ENCODE data around the gene COL21A1.
"Not testable (repeated sequence)": the region's sequence is repeated elsewhere in the genome, so short reads cannot be mapped to it uniquely, and the experiment has no call there.

Gene COL21A1

DNA sequence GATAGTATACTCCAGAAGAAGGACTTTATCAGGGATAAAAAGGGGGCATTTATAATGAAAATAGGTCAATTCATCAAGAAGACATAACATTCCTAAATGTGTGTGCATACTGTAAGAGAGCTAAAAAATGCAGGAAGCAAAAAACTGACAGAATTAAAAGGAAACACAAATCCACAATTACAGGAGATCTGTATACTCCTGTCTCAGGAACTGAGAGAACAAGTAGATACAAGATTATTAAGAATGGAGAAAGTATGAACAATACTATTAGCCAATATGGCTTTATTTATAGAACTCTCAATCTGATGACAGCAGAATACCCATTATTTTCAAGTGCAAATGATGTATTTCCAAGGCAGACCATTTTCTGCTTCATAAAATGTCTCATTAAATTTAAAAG, 204.3 kb downstream of the COL21A1 start:
- no peak for DNase-seq

DNA sequence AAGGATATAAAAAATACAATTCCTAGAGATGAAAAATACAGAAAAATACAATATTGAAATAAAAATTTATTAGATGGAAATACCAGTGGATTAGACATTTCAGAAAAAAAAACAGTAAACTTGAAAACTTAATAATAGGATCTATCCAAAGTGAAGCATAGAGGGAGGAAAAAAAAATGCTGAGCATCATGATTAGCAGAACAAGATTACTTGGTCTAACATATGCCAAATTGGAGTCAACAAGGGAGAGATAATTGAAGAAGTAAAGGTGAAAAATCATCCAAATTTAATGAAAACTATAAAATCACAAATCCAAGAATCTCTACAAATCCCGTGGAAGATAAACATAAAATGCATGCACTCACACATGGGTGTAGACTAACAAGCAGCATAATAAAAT, 205.8 kb downstream of the COL21A1 start:
- DNase-seq: no peak

DNA sequence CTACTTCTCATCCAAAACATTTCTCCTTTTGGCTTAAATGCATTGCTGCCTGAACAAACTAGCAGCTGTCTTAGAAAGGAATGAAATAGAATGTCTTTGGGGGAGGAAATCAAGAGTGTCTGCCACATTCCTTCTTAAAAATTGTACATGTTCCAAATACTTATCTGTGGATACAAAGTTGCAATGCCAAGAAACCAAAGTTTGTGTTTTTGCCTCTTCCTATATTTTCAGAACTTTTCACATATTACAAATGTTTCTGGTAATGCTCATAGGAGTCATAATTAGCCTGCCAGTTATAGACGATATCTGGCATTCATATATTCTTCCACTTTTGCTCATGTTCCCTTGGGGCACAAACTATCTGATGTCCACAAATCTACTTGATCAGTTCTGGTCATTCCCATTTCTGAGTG, 206.5 kb downstream of the COL21A1 start:
- DNase-seq: no peak

DNA sequence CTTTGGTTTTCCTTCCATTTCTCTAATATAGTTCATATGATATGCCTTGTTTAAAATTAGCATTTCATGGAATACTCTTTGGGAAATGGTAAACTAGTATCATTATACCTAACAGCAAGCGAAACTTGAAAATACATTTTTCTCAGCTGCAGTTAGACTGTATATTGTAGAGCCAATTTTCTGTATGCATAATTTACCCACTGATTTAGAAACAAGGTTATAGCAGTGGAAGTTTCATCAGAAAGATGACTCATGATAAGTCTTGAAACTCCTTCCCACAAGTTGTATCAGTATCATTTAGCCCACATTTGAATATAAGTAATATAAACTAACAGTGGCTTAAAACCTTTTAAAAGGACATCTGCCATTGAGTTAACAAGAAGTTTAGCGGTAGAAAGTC, 207.2 kb downstream of the COL21A1 start:
- DNase-seq: no peak

DNA sequence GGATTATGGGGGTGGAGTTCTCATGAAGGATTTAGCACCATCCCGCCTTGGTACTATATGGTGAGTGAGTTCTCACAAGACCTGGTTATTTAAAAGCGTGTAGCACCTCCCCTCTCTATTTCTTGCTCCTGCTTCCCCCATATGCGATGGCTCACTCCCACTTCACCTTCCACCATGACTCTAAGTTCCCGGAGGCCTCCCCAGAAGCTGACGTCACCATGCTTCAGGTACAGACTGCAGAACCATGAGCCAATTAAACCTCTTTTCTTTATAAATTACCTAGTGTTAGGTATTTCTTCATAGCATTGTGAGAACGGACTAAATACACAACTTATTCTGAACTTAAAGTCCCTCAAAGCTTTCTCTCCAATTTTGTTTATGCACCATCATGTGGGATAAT, 208.6 kb downstream of the COL21A1 start:
- DNase-seq: no peak

DNA sequence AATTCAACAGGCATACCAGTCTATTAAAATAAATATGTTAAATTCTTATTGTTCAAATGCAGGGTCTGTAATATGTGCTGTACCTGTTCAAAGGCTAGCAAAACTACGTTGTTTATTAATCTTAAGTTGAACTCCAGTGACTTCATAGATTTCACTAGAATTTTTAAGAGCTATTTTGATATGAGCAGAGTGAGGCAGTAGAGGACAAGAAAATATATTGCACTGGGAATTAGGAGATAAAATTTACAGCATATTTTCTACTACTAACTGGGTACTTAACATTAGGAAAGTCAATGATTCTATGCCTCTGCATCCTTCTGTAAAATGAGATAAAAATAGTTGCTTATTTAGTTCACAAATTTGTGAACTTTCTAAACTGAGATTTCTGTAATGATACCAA, 209.8 kb downstream of the COL21A1 start:
- no peak for DNase-seq

DNA sequence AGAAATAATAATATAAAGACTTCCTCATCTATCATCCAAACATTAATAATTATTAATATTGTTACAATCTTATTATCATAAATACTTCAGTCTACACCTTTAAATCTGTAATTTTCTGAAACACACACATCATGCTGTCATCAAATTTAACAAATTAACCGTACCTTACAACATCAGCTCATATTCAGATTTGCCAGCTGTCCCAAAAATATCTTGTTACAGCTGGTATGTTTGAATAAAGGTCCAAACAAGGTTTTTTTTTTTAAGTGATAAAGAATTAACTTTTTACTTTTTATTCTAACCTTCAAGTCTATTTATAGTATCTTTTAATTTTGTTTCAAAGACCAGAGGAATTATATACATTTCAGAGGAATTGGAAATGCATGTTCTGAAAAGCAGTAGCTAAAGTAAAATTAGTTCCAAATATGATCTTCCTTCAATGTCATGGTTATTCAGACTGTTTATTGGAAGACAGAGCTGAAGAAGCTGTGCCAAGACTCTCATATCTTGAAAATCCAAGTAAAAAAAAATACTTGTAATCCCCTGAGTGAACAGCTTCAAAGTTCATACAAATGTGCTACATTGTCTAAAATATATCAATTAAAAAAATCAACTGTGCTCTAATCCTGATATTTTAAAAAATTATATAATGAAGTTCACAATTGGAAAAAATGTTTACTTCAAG, 210.3 kb downstream of the COL21A1 start:
- no peak for DNase-seq

DNA sequence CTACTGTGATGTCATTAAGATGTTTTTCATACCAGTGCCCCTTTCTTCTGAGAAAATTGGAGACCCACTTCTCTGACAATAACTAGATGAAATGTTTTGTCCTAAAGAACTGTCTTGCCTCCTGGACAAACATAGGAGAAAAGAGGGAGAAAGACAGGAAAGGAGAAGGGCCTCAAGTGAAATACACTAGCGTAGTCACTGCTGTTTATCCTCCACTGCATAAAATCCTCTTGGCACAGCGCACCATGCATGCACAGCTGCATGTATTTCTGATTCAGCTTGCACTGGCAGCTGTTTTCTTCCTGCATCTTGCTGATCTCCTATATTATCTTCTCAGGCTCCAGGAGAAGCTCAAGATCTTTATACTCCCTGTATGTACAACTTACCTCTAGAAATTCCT, 214.0 kb downstream of the COL21A1 start:
- DNase-seq: no peak

DNA sequence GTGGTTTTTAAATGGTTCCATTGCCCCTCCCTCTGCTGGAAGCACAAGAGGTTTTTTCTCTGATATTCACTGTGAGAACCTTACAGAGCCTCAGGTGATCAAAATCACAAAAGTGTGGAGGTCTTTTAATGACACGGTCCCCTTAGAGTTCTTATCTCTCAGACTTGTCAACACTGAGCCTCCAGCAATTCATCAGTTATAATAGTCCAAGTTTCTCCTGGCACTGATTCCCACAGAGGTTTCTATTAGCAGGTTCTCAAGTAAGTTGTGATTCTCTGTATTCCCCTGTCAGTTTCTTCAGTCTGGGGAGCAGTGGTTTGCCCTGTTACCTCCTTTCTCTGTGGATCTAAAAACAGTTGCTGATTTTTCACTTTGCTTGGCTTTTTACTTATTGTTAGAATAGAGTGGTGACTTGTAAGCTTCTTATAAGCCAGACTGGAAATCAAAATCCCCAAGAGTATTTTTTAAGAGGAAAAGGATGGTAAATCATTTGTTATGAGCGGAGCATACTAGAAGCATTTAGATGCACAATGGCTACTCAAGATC, 214.6 kb downstream of the COL21A1 start:
- DNase-seq: no peak

DNA sequence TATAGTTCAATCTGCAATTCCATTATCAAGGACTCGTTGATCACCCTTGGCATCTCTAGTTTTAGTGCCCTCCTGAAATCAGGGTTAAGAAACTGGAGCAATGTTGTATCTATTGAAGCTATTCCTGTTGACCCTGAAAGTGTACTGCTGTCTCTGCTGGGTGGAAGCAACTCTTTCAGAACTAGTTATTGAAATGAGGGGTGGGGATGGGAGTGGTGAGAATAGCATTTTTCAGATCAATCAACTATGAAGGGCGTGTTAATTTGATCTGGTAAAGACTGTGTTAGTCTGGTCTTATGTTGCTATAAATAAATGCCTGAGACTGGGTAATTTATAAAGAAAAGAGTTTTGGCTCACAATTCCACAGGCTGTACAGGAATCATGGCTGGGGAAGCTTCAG, 219.5 kb downstream of the COL21A1 start:
- no peak for DNase-seq

DNA sequence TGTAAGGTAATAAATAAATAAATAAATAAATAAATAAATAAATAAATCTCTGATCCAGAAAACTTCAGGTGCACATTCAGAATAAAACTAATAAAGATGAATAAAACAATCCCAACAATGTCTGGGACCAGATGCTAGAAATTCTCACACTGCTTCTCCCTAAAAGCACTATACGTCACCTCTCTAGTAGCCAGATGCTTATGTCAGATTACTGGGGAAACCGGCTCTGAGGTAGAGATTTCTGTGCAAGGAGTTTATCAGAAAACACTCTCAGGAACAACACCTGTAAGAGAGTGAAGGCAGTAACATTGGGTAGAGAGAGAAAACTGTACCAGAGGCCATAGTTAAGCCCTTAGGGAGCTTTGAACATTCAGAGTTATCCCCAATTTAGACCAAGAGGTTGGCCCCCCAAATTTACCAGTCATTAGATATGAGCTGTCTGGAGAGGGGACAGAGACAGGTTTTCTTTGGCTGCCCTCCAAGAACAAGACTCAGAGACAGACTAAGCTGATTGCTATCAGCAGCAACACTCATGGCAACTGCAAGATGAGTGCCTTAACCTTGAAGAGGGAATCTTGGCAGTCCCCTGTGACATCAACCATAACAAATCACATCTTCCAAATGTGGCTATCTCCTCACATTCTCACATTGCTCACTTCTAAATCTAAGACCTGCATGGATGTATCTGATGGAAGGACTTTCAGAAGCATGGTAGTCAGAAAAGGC, 220.8 kb downstream of the COL21A1 start:
- no peak for DNase-seq

DNA sequence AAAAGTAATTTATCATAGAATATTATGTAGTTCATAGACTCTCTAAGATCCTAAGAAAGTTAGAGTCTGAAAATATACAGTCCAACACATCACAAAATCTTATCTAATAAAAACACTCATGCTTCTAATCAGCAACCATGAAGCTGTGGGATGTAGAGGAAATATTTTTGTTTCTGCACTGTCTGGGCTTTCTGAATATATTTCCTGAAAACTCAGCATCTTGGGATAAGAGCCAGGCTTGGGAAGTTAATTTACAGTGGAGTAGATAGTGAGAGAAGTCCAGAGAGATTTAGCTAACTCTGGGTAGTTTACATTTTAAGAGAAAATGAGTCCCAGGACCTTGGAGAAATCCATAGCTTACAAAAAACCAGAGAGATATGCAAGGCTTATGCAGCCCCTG, 221.6 kb downstream of the COL21A1 start:
- DNase-seq: no peak

DNA sequence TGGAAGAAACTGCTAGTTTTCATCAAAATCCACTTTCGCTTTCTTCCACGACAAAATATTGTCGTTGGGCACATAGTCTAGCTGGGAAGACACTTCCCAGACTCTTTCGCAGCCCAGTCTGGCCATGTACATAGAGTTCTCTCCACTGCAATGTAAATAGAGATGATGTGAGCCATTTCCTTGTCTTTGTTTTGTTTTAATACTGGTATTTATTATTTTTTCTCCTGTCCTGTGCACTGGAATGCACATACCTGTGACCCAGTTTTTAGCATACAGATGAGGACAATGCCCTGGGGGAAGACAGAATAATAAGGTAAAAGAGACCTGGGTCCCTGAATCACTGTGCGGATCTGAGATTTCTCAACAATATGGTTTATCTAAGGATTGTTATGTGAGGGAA, 222.4 kb downstream of the COL21A1 start:
- no peak for DNase-seq

DNA sequence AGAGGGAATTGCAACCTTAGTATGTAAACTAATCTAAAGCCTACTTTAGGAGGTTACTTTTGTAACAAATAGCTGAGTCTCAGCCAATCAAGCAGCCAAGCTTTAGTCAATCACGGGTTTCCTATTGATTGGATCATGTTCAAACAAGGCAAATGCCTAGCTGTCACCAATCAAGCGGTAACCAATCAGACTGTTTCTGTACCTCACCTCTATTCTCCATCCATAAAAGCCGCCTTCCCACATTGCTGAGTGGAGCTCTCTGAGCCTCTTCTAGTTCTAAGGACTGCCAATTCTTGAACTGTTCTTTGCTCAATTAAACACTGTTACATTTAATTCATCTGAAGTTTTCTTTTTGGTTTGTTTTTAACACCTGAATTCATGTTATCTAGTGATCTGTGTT, 223.6 kb downstream of the COL21A1 start:
- no peak for DNase-seq

DNA sequence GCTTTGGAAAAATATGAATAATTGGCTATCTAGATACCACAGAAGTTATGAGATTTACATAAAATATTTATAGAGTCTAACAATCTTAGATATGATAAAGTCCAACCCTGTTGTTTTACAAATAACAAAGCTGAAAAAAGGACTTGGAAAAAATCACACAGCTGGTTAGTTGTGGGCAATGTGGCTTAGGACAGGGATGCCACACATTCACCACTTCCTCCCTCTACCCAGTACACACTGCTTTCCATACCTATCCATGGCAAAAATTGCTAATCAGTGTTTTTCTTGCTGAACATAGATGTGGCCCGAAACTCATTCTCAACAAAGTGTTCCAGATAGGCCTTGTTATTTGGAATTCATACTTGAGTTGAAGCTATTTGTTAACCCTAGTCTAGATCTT, 224.7 kb downstream of the COL21A1 start:
- no peak for DNase-seq

DNA sequence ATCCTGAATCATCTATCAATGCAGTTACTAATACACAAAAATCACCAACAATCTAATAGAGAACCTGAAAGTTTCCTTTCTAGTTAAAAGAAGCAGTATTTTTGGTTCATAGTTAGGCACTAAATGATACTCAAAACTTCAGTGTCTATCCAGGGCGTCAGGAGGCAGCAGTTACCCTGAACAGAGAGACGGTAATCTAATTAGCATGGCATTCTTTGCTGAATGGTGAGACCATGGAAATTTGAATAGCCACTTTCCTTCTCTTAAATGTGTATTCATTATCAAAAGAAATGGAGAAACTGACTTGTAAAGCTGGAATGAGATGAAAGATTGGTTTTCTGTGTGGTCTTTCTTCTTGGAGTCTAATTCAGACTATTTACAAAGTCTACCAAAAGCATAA, 225.4 kb downstream of the COL21A1 start:
- DNase-seq: no peak

DNA sequence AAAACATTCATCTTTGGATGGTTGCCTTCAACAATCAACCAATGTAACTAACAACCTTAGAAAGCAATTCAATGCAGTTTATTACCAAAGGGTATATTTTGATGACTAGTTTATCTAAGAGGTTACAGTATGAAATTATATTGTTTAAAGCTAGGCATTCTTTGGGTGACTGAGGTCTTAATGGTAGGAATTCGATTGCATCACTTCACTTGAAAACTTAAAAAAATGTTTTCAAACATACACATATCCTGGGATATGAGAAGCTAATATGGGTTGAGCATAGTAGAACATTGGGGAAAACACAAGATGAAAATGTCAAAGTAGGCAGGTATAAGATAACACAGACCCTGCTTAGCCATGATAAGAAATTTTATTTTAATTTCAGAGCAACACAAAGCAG, 227.4 kb downstream of the COL21A1 start:
- no peak for DNase-seq

DNA sequence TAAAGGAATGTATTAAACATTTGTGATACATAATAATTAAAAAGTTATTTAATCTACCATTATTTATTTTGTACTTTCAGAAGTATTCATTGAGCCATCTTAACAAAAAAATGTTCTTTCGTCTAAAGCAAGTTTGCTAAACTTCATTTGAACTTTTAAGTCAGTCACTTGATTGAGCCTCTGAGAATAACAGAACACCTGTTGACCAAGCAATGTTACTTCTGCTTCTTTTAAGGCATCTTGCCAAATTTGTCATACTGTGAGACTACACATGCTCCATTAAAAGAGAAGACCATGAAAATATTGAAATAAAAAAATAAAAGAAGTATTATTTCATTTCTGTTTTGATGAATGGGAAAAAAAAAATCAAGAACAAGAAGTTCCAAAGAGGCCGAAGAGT, 230.2 kb downstream of the COL21A1 start:
- DNase-seq: no peak

DNA sequence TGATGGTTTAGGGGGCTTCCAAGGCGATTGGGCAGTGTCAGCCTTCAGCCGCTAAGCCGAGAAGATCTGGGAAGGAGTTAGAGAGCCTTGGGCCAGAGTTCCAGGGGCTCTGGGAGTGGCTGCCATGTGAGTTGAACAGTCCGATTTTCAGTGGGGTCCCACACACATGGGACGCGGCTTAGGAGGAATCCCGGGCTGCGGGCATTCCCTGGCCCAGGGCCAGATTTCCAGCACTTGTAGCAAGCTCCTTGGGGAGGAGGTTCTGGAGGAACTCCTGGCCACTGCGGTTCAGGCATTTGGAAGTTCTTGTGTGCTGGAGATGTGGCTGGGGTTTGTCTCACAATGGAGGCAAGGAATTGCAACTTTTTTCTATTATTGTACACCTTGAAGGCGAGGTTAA, 233.3 kb downstream of the COL21A1 start:
- not testable (repeated sequence) for DNase-seq

DNA sequence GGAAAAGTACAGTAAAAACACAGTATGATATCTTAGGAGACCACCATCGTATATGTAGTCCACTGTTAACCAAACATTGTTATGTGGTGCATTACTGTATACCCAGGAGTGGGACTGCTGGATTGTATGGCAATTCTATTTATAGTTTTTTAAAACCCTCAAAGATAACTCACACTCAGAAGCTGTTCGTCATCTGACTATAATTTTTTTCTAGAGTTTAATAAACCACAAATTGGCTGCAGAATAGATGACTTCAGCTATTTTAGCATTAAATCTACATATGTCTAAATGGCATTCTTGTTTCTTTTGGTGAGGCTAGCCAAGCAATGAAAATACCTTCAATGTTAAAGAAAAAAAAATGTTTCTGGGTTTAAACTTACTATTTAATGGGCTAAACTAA, 237.7 kb downstream of the COL21A1 start:
- no peak for DNase-seq

Data from NCI-H2081 (cell line).